OCI-LY7 (cell line): ENCODE data around the gene CELF4. TPM values are rescaled to one million over a fixed set of nuclear protein-coding genes. Genes with fewer than 3 reads are reported as not detected.

Experiments used
- BruUV-seq: library from RNA; stranded (reverse); fragments of 400-500 nt; replicated peaks from 2 replicates; lab custom pipeline; 2021; lab: Mats Ljungman, UMichigan
- CTCF ChIA-PET: fragments of 300-600 bp; sonication (Branson Sonifier 250); formaldehyde crosslinking; loops from one replicate; lab custom pipeline; 2022; ENCODE audit warnings: antibody characterized with exemption; ENCODE audit not compliant: unreplicated experiment; lab: Charles Lee
- POLR2A ChIA-PET: fragments of 300-600 bp; sonication (Branson Sonifier 250); formaldehyde crosslinking; loops from one replicate; lab custom pipeline; 2022; ENCODE audit warnings: antibody characterized with exemption; lab: Charles Lee
- DNase-seq: peaks from one replicate; pipeline ENCODE4 v3.0.0-alpha.2; 2015; ENCODE audit warnings: low spot score
- H2AFZ ChIP-seq: fragments of 200-600 bp; sonication (generic), shearing (Covaris generic); 2 replicates; pipeline ENCODE4 v1.6.1; 2014; ENCODE audit warnings: mild to moderate bottlenecking, antibody characterized with exemption, low read length, moderate library complexity
- H3K27ac ChIP-seq: fragments of 200-600 bp; sonication (generic); 2 replicates; pipeline ENCODE4 v1.5.1; 2014; ENCODE audit warnings: mixed run types, low read depth, mild to moderate bottlenecking, moderate library complexity, low read length, inconsistent platforms; ENCODE audit not compliant: poor library complexity, severe bottlenecking
- H3K36me3 ChIP-seq: fragments of 200-600 bp; sonication (generic); 2 replicates; pipeline ENCODE4 v1.6.1; 2014; ENCODE audit warnings: mild to moderate bottlenecking, antibody characterized with exemption, low read length, moderate library complexity, mixed read lengths; ENCODE audit not compliant: insufficient read depth
- H3K4me1 ChIP-seq: fragments of 200-600 bp; sonication (generic); 2 replicates; pipeline ENCODE4 v1.5.1; 2014; ENCODE audit warnings: mild to moderate bottlenecking, low read length; ENCODE audit not compliant: insufficient read depth, poor library complexity, severe bottlenecking
- H3K4me2 ChIP-seq: fragments of 200-600 bp; sonication (generic); 2 replicates; pipeline ENCODE4 v1.6.1; 2014; ENCODE audit warnings: mild to moderate bottlenecking, low read length
- H3K4me3 ChIP-seq: fragments of 200-600 bp; sonication (generic); 2 replicates; pipeline ENCODE4 v1.5.1; 2014; ENCODE audit warnings: mild to moderate bottlenecking, low read depth, low read length; ENCODE audit not compliant: poor library complexity, severe bottlenecking
- H3K79me2 ChIP-seq: fragments of 200-600 bp; sonication (generic); 2 replicates; pipeline ENCODE4 v1.6.1; 2016; ENCODE audit warnings: low read depth, mild to moderate bottlenecking, low read length, moderate library complexity, mixed read lengths; ENCODE audit not compliant: insufficient read depth
- H3K9me2 ChIP-seq: fragments of 200-600 bp; sonication (generic); 2 replicates; pipeline ENCODE4 v1.6.1; 2016; ENCODE audit warnings: mild to moderate bottlenecking, low read length, mixed read lengths; ENCODE audit not compliant: insufficient read depth
- H3K9me3 ChIP-seq: fragments of 200-600 bp; sonication (generic); 2 replicates; pipeline ENCODE4 v1.6.1; 2014; ENCODE audit warnings: mild to moderate bottlenecking, mixed run types, low read length, mixed read lengths
- H4K20me1 ChIP-seq: fragments of 200-600 bp; sonication (generic); 2 replicates; pipeline ENCODE4 v1.6.1; 2014; ENCODE audit warnings: mild to moderate bottlenecking, antibody characterized with exemption, low read length, moderate library complexity, mixed read lengths; ENCODE audit not compliant: insufficient read depth
- EZH2phosphoT487 ChIP-seq: fragments of 200-600 bp; sonication (generic); IDR thresholded peaks from 2 replicates; pipeline ENCODE4 v1.6.1; 2018; ENCODE audit warnings: low read depth, borderline replicate concordance, mild to moderate bottlenecking, mixed run types, antibody characterized with exemption, low read length, moderate library complexity, mixed read lengths
- intact Hi-C: fragments of 100-400 bp; cut with micrococcal nuclease; formaldehyde crosslinking; loops from one replicate; pipeline ENCODE4 v1.10.0; 2022; ENCODE audit not compliant: unreplicated experiment
- total RNA-seq, 2 experiments: library from RNA; depleted of rRNA in 1 of 2; stranded (reverse); fragments of >200 nt in 1 of 2; shearing (Covaris generic) in 1 of 2; gene quantifications; 2 replicates each; pipeline ENCODE4 v1.2.3, GENCODE V29; 2014 to 2022
- TF ChIP-seq, protein P1 (sequence below): fragments of 200-600 bp; sonication (generic); conservative IDR thresholded peaks from 2 replicates; pipeline ENCODE4 v1.5.1; 2014; ENCODE audit warnings: mild to moderate bottlenecking, antibody characterized with exemption, low read length, moderate library complexity, mixed read lengths

The CELF4 gene
- total RNA-seq, 2 experiments from 2014 or later: not detected

DNA sequence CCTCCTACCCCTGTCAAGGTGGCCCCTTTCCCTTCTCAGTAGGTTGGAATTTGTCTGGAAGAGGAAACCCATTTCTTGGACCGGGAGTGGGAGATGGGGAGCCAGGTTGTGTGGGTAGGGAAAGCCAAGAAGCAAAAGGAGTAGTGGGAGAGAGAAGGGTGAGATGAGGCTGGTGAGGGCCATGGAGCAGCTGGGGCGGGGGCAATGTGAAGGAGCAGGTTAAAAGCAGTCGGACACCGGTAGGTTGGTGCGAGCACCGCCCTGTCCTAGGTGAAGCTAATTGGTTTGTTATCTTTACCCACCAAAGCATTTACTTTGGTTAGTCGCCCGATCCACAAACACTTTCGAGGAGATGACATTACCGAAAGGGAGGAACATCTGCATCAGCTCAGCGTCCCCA, 306.8 kb downstream of the CELF4 start:
- no peaks in the 10 kb centered on the region for H3K36me3 ChIP-seq
- no peaks in the 10 kb centered on the region for H3K9me2 ChIP-seq
- TF ChIP-seq, protein P1, sequence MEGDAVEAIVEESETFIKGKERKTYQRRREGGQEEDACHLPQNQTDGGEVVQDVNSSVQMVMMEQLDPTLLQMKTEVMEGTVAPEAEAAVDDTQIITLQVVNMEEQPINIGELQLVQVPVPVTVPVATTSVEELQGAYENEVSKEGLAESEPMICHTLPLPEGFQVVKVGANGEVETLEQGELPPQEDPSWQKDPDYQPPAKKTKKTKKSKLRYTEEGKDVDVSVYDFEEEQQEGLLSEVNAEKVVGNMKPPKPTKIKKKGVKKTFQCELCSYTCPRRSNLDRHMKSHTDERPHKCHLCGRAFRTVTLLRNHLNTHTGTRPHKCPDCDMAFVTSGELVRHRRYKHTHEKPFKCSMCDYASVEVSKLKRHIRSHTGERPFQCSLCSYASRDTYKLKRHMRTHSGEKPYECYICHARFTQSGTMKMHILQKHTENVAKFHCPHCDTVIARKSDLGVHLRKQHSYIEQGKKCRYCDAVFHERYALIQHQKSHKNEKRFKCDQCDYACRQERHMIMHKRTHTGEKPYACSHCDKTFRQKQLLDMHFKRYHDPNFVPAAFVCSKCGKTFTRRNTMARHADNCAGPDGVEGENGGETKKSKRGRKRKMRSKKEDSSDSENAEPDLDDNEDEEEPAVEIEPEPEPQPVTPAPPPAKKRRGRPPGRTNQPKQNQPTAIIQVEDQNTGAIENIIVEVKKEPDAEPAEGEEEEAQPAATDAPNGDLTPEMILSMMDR: no peak
- TF ChIP-seq EZH2phosphoT487: no peak
- H3K79me2 ChIP-seq: no peaks in the 10 kb centered on the region
- no TSS peak for BruUV-seq
- H3K4me2 ChIP-seq: no peak overlapping the region
- intact Hi-C loops: no loop called here
- H3K4me3 ChIP-seq: no peak overlapping the region
- H3K9me3 ChIP-seq: no peaks in the 10 kb centered on the region
- ChIA-PET POLR2A (interaction anchor here (0.6 kb wide), 1 partner anchor 149 kb away, joined by 3 read pairs; no protein-coding TSS in a partner anchor), CTCF (no interaction called here)
- H2AFZ ChIP-seq: no peak overlapping the region
- H3K4me1 ChIP-seq: no peaks in the 10 kb centered on the region
- DNase-seq: no peak
- H3K27ac ChIP-seq: no peak overlapping the region
- no peaks in the 10 kb centered on the region for H4K20me1 ChIP-seq

DNA sequence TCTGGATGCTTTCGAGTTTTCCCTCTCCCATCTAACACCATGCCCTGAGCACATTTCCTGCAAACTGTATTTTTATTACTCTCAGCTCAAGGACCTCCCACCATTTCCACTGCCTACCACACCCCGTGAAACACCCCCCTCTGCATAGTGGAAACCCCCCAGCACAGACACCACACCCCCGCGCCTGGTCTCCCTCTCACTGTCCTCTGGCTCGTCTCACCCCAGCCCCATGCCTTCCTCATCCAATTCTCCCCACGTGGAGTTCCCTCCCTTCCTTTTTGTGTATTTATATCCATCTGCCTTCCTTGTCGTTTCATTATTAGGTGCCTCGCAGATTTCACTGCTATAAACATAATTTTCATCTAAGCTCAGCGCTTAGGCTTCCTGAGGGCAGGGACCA, 307.5 kb downstream of the CELF4 start:
- Histone ChIP-seq H3K4me2 (no peak overlapping the region), H3K36me3 (no peaks in the 10 kb centered on the region), H3K27ac (no peak overlapping the region), H3K79me2 (no peaks in the 10 kb centered on the region), H2AFZ (no peak overlapping the region), H3K9me2 (no peaks in the 10 kb centered on the region), H3K9me3 (no peaks in the 10 kb centered on the region), H3K4me1 (no peaks in the 10 kb centered on the region), H3K4me3 (no peak overlapping the region), H4K20me1 (no peaks in the 10 kb centered on the region)
- DNase-seq: no peak
- no TSS peak for BruUV-seq
- no peak for TF ChIP-seq EZH2phosphoT487
- TF ChIP-seq, protein P1: no peak
- ChIA-PET POLR2A (interaction anchor here (0.6 kb wide), 1 partner anchor 148 kb away, joined by 3 read pairs; no protein-coding TSS in a partner anchor), CTCF (no interaction called here)
- intact Hi-C loops: no loop called here

DNA sequence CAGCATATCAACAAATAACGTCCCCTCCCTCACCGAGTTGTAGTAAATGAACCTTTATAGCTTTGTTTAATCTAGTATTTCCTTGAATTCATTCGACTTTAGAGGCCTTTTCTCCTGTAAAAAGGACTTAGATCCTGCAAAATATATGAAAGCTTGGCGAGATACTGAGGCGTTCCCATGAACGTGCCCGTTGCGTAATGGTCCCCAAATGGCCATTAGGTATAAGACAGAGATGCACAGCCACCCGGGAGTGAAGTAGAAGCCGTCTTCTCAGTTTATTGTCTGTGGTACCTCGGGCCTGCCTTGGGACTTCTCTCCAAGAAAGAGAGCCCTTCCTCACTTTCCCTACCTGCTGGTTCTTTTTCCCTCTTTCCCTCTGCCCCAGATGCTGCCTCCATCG, 310.6 kb downstream of the CELF4 start:
- intact Hi-C loops: no loop called here
- Histone ChIP-seq H3K9me2 (no peaks in the 10 kb centered on the region), H3K79me2 (no peaks in the 10 kb centered on the region), H3K27ac (no peak overlapping the region), H3K4me3 (no peak overlapping the region), H3K4me1 (no peaks in the 10 kb centered on the region), H3K9me3 (no peaks in the 10 kb centered on the region), H3K36me3 (no peaks in the 10 kb centered on the region), H3K4me2 (no peak overlapping the region), H4K20me1 (no peaks in the 10 kb centered on the region), H2AFZ (no peak overlapping the region)
- ChIA-PET POLR2A (no interaction called here), CTCF (no interaction called here)
- no TSS peak for BruUV-seq
- TF ChIP-seq EZH2phosphoT487: no peak
- TF ChIP-seq, protein P1: no peak
- DNase-seq: no peak
